ENCODE results near the gene MYO6.

DNA sequence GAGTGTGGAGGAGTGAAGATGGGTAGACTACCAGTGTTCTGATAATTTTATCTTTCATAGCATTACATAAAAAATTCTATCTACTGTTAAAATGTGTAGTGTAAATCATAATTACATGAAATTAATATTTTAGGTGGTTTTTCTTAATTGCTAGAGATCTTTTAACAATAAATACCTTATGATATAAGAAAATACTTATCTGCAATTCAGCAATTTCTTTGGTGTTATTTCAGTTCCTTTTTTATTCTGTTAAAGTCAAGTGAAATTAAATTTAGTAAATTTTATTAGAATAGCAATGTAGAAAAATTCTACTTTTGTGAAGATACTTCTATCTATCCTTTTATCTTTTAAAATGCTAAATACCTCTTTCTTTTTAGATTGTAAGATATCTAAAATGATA is 219.1 kb downstream of the MYO6 start:
- TF ChIP-seq, protein P1, sequence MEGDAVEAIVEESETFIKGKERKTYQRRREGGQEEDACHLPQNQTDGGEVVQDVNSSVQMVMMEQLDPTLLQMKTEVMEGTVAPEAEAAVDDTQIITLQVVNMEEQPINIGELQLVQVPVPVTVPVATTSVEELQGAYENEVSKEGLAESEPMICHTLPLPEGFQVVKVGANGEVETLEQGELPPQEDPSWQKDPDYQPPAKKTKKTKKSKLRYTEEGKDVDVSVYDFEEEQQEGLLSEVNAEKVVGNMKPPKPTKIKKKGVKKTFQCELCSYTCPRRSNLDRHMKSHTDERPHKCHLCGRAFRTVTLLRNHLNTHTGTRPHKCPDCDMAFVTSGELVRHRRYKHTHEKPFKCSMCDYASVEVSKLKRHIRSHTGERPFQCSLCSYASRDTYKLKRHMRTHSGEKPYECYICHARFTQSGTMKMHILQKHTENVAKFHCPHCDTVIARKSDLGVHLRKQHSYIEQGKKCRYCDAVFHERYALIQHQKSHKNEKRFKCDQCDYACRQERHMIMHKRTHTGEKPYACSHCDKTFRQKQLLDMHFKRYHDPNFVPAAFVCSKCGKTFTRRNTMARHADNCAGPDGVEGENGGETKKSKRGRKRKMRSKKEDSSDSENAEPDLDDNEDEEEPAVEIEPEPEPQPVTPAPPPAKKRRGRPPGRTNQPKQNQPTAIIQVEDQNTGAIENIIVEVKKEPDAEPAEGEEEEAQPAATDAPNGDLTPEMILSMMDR (conservative IDR thresholded peaks at IDR 0.05; ENCODE audit: low read length): no peak
- TF ChIP-seq EZH2phosphoT487 (IDR thresholded peaks at IDR 0.05; ENCODE audit: borderline replicate concordance, low read depth, low read length): no peak

Measured in OCI-LY7 (cell line).